ENCODE results near the gene PDE9A. TPM values are rescaled to one million over a fixed set of nuclear protein-coding genes. Genes with fewer than 3 reads are reported as not detected.

PDE9A gene
- polyA plus RNA-seq, 2 of the 4 experiments (the other 2 are of a cell fraction), result 1.3 to 3.1 TPM

DNA sequence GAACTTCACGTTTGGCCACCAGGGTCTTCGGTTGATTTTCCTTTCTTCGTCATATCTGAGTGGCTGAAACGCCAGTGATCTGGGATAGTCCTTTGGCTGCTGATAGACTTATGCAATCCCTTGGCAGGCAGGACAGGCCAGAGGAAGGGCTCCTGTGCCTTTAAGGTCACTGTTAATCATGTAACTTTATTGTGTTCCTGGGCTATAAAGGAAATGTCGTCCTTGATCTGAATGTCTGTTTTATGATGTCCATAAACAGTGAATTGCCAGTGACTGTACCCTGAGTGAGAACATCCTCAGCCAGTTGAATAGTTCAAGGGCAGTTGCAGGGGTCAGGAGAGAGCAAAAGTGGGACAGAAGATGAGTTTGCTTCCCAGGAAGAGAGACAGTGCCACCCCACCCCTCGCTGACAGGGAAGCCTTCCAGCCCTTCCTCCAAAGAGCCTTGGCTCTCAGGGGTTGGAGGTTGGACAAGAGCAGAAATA lies 68.0 kb downstream of the PDE9A start:
- no peak for FAIRE-seq
- TF ChIP-seq RNF2 (IDR thresholded peaks at IDR 0.05; ENCODE audit: borderline replicate concordance, low read depth) (no peak), JUN (IDR thresholded peaks at IDR 0.05) (no peak), RAD21 (conservative IDR thresholded peaks at IDR 0.05 in 1 of 2, IDR thresholded peaks at IDR 0.05 in 1 of 2) (no peak), HOXB13 (CRISPR knock-in tag; IDR thresholded peaks at IDR 0.05; ENCODE audit: low read depth) (no peak), HDAC2 (IDR thresholded peaks at IDR 0.05) (no peak)
- TF ChIP-seq, protein P1, sequence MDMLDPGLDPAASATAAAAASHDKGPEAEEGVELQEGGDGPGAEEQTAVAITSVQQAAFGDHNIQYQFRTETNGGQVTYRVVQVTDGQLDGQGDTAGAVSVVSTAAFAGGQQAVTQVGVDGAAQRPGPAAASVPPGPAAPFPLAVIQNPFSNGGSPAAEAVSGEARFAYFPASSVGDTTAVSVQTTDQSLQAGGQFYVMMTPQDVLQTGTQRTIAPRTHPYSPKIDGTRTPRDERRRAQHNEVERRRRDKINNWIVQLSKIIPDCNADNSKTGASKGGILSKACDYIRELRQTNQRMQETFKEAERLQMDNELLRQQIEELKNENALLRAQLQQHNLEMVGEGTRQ (IDR thresholded peaks at IDR 0.05), result no peak
- Histone ChIP-seq H3K9me3 (no peaks in the 10 kb centered on the region), H3K4me3 (no peak overlapping the region), H3K4me2 (no peak overlapping the region), H3K27ac (no peak overlapping the region), H3K4me1 (peaks cover 8% of the 10 kb centered on the region; the same call in 2 of the 3 replicates)
- 32% methylated on average over 6 of the region's 6 CpGs for WGBS (ENCODE audit: missing lambda C conversion rate)
- ATAC-seq, result no peak; a peak in 1 of 6 replicates
- ChIA-PET CTCF (interaction anchor here (0.6 kb wide), 1 partner anchor 72 kb away, joined by 3 read pairs; no protein-coding TSS in a partner anchor), POLR2A (no interaction called here)
- no peak for DNase-seq (ENCODE audit: low read depth in 1 of 2, low spot score in 1 of 2)

DNA sequence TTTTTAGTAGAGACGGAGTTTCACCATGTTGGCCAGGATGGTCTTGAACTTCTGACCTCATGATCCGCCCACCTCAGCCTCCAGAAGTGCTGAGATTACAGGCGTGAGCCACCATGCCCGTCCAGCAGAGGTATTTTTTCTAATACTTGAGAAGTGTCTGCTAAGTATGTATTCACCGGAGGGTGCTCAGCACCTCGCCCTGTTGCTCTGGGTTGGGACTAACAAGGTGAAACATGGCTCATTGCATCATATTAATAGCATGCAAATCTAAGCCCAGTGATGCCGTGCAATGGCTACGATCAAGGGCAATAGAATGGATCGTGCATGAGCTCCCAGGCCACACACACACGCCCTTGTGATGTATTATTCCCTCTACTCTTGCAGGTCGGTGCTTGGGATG lies 68.7 kb downstream of the PDE9A start:
- Histone ChIP-seq H3K4me2 (no peak overlapping the region), H3K4me1 (peaks cover 8% of the 10 kb centered on the region; the same call in 2 of the 3 replicates), H3K27ac (no peak overlapping the region), H3K9me3 (no peaks in the 10 kb centered on the region), H3K4me3 (no peak overlapping the region)
- FAIRE-seq (no peak), ATAC-seq (no peak), DNase-seq (ENCODE audit: low read depth in 1 of 2, low spot score in 1 of 2) (no peak)
- ChIA-PET CTCF (interaction anchor here (0.6 to 0.7 kb wide), 2 partner anchors 13 to 71 kb away, joined by 3 read pairs; no protein-coding TSS in a partner anchor), POLR2A (no interaction called here)
- 84% methylated on average over 11 of the region's 11 CpGs for WGBS (ENCODE audit: missing lambda C conversion rate)
- TF ChIP-seq NFE2L2 (conservative IDR thresholded peaks at IDR 0.05; ENCODE audit: low read length) (no peak), PHF8 (IDR thresholded peaks at IDR 0.05; ENCODE audit: borderline replicate concordance, low read depth) (no peak), SMC3 (IDR thresholded peaks at IDR 0.05) (no peak), JUN (IDR thresholded peaks at IDR 0.05) (no peak), MAZ (IDR thresholded peaks at IDR 0.05; ENCODE audit: borderline replicate concordance, low read depth, low read length) (no peak), SREBF2 (IDR thresholded peaks at IDR 0.05) (no peak), HOXB13 (CRISPR knock-in tag; IDR thresholded peaks at IDR 0.05; ENCODE audit: low read depth) (no peak), KDM1A (IDR thresholded peaks at IDR 0.05; ENCODE audit: low read depth) (no peak)
- TF ChIP-seq, protein P2, sequence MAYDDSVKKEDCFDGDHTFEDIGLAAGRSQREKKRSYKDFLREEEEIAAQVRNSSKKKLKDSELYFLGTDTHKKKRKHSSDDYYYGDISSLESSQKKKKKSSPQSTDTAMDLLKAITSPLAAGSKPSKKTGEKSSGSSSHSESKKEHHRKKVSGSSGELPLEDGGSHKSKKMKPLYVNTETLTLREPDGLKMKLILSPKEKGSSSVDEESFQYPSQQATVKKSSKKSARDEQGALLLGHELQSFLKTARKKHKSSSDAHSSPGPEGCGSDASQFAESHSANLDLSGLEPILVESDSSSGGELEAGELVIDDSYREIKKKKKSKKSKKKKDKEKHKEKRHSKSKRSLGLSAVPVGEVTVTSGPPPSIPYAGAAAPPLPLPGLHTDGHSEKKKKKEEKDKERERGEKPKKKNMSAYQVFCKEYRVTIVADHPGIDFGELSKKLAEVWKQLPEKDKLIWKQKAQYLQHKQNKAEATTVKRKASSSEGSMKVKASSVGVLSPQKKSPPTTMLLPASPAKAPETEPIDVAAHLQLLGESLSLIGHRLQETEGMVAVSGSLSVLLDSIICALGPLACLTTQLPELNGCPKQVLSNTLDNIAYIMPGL (CRISPR knock-in tag; IDR thresholded peaks at IDR 0.05; ENCODE audit: borderline replicate concordance), result no peak
- TF ChIP-seq, protein P3, sequence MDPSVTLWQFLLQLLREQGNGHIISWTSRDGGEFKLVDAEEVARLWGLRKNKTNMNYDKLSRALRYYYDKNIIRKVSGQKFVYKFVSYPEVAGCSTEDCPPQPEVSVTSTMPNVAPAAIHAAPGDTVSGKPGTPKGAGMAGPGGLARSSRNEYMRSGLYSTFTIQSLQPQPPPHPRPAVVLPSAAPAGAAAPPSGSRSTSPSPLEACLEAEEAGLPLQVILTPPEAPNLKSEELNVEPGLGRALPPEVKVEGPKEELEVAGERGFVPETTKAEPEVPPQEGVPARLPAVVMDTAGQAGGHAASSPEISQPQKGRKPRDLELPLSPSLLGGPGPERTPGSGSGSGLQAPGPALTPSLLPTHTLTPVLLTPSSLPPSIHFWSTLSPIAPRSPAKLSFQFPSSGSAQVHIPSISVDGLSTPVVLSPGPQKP (IDR thresholded peaks at IDR 0.05; ENCODE audit: low read depth, low read length), result no peak
- TF ChIP-seq, protein P4, sequence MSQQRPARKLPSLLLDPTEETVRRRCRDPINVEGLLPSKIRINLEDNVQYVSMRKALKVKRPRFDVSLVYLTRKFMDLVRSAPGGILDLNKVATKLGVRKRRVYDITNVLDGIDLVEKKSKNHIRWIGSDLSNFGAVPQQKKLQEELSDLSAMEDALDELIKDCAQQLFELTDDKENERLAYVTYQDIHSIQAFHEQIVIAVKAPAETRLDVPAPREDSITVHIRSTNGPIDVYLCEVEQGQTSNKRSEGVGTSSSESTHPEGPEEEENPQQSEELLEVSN (IDR thresholded peaks at IDR 0.05; ENCODE audit: borderline replicate concordance, low read depth), result no peak
- TF ChIP-seq, protein P5, sequence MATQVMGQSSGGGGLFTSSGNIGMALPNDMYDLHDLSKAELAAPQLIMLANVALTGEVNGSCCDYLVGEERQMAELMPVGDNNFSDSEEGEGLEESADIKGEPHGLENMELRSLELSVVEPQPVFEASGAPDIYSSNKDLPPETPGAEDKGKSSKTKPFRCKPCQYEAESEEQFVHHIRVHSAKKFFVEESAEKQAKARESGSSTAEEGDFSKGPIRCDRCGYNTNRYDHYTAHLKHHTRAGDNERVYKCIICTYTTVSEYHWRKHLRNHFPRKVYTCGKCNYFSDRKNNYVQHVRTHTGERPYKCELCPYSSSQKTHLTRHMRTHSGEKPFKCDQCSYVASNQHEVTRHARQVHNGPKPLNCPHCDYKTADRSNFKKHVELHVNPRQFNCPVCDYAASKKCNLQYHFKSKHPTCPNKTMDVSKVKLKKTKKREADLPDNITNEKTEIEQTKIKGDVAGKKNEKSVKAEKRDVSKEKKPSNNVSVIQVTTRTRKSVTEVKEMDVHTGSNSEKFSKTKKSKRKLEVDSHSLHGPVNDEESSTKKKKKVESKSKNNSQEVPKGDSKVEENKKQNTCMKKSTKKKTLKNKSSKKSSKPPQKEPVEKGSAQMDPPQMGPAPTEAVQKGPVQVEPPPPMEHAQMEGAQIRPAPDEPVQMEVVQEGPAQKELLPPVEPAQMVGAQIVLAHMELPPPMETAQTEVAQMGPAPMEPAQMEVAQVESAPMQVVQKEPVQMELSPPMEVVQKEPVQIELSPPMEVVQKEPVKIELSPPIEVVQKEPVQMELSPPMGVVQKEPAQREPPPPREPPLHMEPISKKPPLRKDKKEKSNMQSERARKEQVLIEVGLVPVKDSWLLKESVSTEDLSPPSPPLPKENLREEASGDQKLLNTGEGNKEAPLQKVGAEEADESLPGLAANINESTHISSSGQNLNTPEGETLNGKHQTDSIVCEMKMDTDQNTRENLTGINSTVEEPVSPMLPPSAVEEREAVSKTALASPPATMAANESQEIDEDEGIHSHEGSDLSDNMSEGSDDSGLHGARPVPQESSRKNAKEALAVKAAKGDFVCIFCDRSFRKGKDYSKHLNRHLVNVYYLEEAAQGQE (IDR thresholded peaks at IDR 0.05), result no peak

Data from A549 (cell line).